CD4-positive, alpha-beta T cell treated with Interleukin-1 beta for 1 hour (primary cell): ENCODE results near the gene LILRB4.
A peak's percentile ranks its signal among the peaks of the same experiment; 100 is the strongest.
"Not testable (repeated sequence)": the region's sequence is repeated elsewhere in the genome, so short reads cannot be mapped to it uniquely, and the experiment has no call there.

Source experiments
- DNase-seq, 2 donors: peaks; one replicate each; pipeline ENCODE4 v3.0.0-alpha.2; 2020 to 2022

Gene LILRB4

DNA sequence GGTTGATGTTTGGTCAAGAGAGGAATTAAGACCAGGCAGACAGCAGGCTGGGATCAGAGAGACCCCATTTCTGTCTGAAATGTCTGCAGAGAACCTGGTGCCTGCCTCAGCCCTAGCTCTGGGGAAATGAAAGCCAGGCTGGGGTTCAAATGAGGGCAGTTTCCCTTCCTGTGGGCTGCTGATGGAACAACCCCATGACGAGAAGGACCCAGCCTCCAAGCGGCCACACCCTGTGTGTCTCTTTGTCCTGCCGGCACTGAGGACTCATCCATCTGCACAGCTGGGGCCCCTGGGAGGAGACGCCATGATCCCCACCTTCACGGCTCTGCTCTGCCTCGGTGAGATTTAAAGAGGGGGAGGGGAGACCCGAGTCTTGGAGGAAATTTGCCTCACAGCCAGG lies at the start of gene LILRB4:
LILRB4 (plus strand) TSS at position 256 of the 400 bp plus-strand sequence; CDS start at position 305, 49 bp downstream.
- peak in 1 of 2 donors; percentile 71 for DNase-seq

- DNase-seq, result no peak
These were observed 48.1 kb upstream of the LILRB4 start for GRCh38 chr19:54614726-54615125.

- no peak for DNase-seq
These were observed 46.7 kb upstream of the LILRB4 start for GRCh38 chr19:54616057-54616456.

GRCh38 chr19:54616821-54617560 lies 45.8 kb upstream of the LILRB4 start:
- DNase-seq, result peak in 1 of 2 donors; percentile 15

- no peak for DNase-seq
These were observed 42.3 kb upstream of the LILRB4 start for GRCh38 chr19:54620464-54620863.

- DNase-seq, result no peak
These were observed 40.4 kb upstream of the LILRB4 start for GRCh38 chr19:54622431-54622830.

DNA sequence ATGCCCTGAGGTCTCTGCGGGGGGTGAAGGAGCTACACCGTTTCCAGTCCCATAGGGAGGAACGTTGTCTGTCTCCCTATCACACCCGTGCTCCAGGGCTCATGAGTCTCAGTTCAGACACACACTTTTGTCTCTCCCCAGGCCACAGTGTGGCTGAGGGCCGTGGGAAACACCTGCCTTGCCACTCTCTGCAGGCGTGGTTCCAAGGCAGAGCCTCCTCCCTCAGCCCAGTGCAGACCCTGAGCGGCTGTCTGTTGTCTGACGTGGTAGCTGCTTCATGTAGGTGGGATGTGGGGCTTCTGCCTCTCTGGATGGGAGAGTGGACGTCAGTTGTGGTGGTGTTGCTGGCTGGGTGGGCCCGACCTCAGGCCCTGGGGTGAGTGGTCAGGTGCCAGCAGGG lies 38.6 kb upstream of the LILRB4 start:
- DNase-seq, result not testable (repeated sequence)

- DNase-seq, result peak in 1 of 2 donors; percentile 45
These were observed 37.7 kb upstream of the LILRB4 start for GRCh38 chr19:54624934-54625730.

DNA sequence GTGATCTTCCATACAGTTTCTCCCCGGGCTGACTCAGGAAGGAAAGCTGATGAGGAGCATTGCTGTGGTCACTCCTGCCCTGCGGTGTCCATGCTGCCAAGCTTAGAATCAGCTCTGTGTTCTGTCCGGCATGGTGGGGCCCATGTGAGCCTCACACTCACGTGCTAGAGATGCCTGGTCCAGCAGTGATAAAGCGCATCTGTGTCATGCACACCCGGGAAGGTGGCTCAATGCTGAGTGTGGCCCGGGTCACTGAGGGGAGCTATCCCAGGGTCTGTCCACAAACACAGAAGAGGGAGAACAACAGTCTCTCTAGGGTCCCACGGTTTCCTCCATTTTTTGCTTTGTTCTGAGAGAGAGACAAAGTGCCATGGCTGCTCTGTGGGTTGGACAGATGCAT lies 36.0 kb upstream of the LILRB4 start:
- DNase-seq, result no peak

GRCh38 chr19:54627912-54628311 lies 34.9 kb upstream of the LILRB4 start:
- DNase-seq, result not testable (repeated sequence)

- not testable (repeated sequence) for DNase-seq
These were observed 32.5 kb upstream of the LILRB4 start, which contains the start of gene LILRB1 for GRCh38 chr19:54630262-54630661. Gene LILRB1 (plus strand): TSS chr19:54630484. CDS start chr19:54631074, 590 bp downstream.

DNA sequence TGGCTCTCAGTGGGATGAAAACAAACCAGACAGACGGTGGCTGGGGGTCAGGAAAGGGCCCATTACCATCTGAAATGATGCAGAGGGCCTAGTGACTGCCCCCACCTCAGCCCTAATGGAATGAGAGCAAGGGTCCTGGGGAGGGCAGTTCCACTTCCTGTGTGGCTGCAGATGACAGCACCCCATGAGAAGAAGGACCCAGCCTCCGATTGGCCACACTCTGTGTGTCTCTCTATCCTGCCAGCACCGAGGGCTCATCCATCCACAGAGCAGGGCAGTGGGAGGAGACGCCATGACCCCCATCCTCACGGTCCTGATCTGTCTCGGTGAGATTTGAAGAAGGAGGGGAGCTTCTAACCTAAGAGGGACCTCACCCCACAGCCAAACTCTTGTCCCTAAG lies 32.0 kb upstream of the LILRB4 start:
- DNase-seq, result no peak

GRCh38 chr19:54631489-54632337 lies 31.1 kb upstream of the LILRB4 start:
- not testable (repeated sequence) for DNase-seq

DNA sequence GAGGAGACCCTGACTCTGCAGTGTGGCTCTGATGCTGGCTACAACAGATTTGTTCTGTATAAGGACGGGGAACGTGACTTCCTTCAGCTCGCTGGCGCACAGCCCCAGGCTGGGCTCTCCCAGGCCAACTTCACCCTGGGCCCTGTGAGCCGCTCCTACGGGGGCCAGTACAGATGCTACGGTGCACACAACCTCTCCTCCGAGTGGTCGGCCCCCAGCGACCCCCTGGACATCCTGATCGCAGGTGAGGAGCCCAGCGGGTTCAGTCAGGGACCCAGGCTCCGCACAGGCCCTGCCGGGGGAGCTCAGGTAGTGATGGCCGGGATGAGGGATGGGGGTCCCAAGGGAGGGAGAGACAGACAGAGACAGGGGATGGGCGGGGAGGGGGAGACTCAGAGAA lies 30.3 kb upstream of the LILRB4 start:
- not testable (repeated sequence) for DNase-seq

GRCh38 chr19:54633401-54633800 lies 29.4 kb upstream of the LILRB4 start:
- DNase-seq, result no peak

GRCh38 chr19:54636081-54636480 lies 26.7 kb upstream of the LILRB4 start:
- not testable (repeated sequence) for DNase-seq

GRCh38 chr19:54638683-54639082 lies 24.1 kb upstream of the LILRB4 start:
- DNase-seq, result no peak

GRCh38 chr19:54642953-54643352 lies 19.8 kb upstream of the LILRB4 start:
- DNase-seq, result peak in 1 of 2 donors; percentile 34

- peak in 1 of 2 donors; percentile 36 for DNase-seq
These were observed 19.2 kb upstream of the LILRB4 start for GRCh38 chr19:54643583-54643982.

DNA sequence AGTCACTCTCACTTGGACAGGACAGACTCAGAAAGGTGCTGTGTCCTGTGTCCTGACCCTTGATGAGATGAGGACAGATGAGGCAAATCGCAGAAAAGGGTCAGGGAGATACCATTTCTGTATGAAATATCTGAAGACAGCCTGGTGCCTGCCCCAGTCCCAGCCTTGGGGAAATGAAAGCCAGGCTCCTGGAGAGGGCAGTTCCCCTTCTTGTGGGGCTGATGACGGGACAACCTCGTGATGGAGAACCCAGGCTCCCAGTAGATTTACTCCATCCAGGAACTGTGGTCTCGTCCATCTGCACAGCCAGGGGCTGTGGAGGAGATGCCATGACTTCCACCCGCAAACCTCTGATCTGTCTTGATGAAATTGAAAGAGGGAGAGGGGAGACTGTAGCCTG lies 18.7 kb upstream of the LILRB4 start:
- DNase-seq, result peak in 1 of 2 donors; percentile 62

GRCh38 chr19:54646331-54646841 lies 16.4 kb upstream of the LILRB4 start:
- no peak for DNase-seq

DNA sequence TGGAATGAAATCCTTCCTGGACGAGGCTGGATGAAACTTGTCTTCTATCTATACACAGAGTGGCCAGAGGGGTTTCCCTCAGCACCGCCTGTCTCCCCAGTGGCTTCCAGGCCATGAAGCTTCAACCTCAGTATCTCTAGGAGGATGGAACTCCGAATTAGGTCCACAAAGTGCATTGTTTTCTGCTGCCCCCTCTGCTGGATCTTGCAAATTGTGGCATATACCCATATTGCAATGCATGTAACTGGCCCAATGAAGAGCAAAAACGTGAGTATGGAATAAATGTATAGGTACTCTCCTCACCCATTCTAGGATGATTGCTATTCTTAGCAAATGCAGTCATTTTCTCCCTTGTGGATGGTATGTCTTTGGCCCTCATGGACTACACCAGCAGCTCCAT lies 14.7 kb upstream of the LILRB4 start:
- no peak for DNase-seq
